Measurements from ENCODE around the gene SNX15. TPM values are rescaled to one million over a fixed set of nuclear protein-coding genes. Genes with fewer than 3 reads are reported as not detected.
A peak's percentile ranks its signal among the peaks of the same experiment; 100 is the strongest.

Gene SNX15
- total RNA-seq, 1 experiment from 2014 or later, result 34.7 TPM

DNA sequence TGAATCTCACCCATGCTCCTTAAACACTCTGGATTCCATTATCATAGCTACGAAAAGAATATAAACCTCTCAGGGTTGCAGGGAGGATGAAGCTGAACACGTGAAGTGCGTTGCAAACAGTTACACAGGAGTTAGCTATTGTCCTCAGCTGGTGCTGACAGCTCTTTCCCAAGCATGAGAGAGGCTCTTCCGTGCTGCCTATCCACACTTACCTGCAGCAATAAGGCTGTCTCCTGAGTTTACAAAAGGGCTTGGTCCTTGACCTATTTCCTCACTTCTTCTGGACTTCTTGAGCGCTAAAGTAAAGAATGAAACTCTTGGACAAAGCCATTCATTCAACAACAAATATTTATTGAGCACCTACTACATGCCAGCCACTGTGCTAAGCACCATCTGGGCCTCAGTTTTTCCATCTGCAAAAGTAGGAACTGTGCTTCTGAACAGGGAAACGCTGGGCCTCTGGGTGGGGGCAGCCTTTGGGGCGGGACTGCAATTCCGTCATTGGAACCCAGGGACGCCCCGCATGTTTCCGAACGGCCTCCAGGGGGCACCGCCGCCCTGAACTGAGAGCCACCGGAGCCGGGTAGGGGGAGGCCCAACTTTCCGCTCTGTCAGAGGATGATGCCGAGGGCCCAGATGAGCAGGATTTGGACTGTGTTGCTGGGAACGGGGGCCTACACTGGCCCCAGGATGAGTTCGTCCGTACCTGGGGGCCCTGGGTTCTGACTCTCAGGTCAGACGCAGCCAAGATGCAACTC, 13.9 kb upstream of the SNX15 start:
- TF ChIP-seq EZH2 (IDR thresholded peaks at IDR 0.05; ENCODE audit: borderline replicate concordance, low read depth, low read length, poor library complexity, severe bottlenecking), result no peak
- TF ChIP-seq, protein P1, sequence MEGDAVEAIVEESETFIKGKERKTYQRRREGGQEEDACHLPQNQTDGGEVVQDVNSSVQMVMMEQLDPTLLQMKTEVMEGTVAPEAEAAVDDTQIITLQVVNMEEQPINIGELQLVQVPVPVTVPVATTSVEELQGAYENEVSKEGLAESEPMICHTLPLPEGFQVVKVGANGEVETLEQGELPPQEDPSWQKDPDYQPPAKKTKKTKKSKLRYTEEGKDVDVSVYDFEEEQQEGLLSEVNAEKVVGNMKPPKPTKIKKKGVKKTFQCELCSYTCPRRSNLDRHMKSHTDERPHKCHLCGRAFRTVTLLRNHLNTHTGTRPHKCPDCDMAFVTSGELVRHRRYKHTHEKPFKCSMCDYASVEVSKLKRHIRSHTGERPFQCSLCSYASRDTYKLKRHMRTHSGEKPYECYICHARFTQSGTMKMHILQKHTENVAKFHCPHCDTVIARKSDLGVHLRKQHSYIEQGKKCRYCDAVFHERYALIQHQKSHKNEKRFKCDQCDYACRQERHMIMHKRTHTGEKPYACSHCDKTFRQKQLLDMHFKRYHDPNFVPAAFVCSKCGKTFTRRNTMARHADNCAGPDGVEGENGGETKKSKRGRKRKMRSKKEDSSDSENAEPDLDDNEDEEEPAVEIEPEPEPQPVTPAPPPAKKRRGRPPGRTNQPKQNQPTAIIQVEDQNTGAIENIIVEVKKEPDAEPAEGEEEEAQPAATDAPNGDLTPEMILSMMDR (conservative IDR thresholded peaks at IDR 0.05; ENCODE audit: low read depth, low read length), result peak; percentile 81
- H3K9me3 ChIP-seq (ENCODE audit: low read depth, low read length, poor library complexity, severe bottlenecking), result no peaks in the 10 kb centered on the region
- no peaks in the 10 kb centered on the region for H3K27me3 ChIP-seq (replicated peaks; ENCODE audit: insufficient read depth, low read depth, low read length, poor library complexity)
- H3K27ac ChIP-seq (ENCODE audit: low read depth, low read length, poor library complexity, severe bottlenecking), result peak overlapping the region; percentile 96
- ChIA-PET POLR2A (ENCODE audit: low non-redundant PET) (no interaction called here), CTCF (interaction anchor here (0.6 kb wide), 1 partner anchor 84 kb away, joined by 7 read pairs; no protein-coding TSS in a partner anchor)
- H3K36me3 ChIP-seq (ENCODE audit: insufficient read depth, low read length, poor library complexity, severe bottlenecking), result peaks cover 2% of the 10 kb centered on the region
- no TSS peak for BruUV-seq (replicated peaks)
- intact Hi-C loops (cut with micrococcal nuclease; ENCODE audit: unreplicated experiment), result no loop called here
- H3K4me1 ChIP-seq (ENCODE audit: insufficient read depth, low read length, poor library complexity, severe bottlenecking), result no peaks in the 10 kb centered on the region
- H3K4me3 ChIP-seq (ENCODE audit: low read depth, low read length, poor library complexity, severe bottlenecking), result peak overlapping the region; percentile 95
- peak; percentile 96 for DNase-seq (ENCODE audit: low spot score)

DNA sequence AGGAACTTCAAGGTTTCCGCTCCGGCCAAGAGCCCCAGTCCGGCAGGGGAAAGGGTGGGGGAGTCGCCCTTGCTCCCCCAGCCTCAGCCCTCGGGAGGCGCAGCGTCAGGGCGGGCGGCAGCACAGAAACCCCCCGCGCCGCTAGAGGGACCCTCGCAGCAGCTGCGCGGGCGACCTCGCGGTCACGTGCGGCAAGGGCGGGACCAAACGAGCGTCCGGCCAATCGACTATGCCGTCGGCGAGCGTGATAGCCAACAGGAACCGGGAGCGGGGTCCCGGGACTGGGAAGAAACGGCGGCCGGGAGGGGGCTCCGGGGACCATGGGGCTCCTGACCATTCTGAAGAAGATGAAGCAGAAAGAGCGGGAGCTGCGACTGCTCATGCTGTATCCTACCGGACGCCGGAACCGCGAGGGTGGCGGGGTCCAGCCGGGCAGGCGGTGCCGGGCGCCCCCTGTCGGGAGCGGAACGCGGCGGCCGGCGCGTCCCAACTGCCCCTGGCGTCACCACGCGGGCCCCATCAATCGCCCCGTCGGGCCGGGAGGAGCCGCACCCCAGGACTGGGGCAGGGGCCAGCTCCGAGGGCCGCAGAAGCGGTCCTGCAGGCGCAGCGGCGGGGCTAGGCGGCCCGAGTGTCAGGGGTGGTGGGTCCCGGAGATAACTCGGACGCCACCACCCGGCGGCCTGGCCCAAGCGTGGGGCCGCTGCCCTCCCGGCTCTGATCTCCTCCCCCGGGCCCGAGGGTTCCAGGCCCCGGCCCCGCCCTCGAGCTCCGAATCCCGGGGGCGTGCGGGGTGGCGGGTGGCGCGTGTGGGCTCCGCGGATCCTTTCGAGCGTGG, 13.1 kb upstream of the SNX15 start, which contains the start of gene ARL2:
ARL2 (plus strand) TSS at position 273 of the 838 bp plus-strand sequence; CDS start at position 321, 48 bp downstream.
- Histone ChIP-seq H3K4me1 (ENCODE audit: insufficient read depth, low read length, poor library complexity, severe bottlenecking) (no peaks in the 10 kb centered on the region), H3K9me3 (ENCODE audit: low read depth, low read length, poor library complexity, severe bottlenecking) (no peaks in the 10 kb centered on the region), H3K36me3 (ENCODE audit: insufficient read depth, low read length, poor library complexity, severe bottlenecking) (peaks cover 9% of the 10 kb centered on the region), H3K27ac (ENCODE audit: low read depth, low read length, poor library complexity, severe bottlenecking) (peak within 1 kb of the TSS; percentile 96), H3K27me3 (replicated peaks; ENCODE audit: insufficient read depth, low read depth, low read length, poor library complexity) (no peaks in the 10 kb centered on the region), H3K4me3 (ENCODE audit: low read depth, low read length, poor library complexity, severe bottlenecking) (peak within 1 kb of the TSS; percentile 95)
- peak; percentile 97 for DNase-seq (ENCODE audit: low spot score)
- no peak for TF ChIP-seq EZH2 (IDR thresholded peaks at IDR 0.05; ENCODE audit: borderline replicate concordance, low read depth, low read length, poor library complexity, severe bottlenecking)
- TF ChIP-seq, protein P1 (conservative IDR thresholded peaks at IDR 0.05; ENCODE audit: low read depth, low read length), result peak; percentile 67
- ChIA-PET POLR2A (ENCODE audit: low non-redundant PET) (no interaction called here), CTCF (no interaction called here)
- intact Hi-C loops (cut with micrococcal nuclease; ENCODE audit: unreplicated experiment), result loop anchor here (2.0 kb wide), 1 partner anchor 167 kb away; no protein-coding TSS in a partner anchor
- TSS peak; percentile 57 for BruUV-seq (replicated peaks)

GRCh38 chr11:65014726-65015227, 12.5 kb upstream of the SNX15 start:
- Histone ChIP-seq H3K4me1 (ENCODE audit: insufficient read depth, low read length, poor library complexity, severe bottlenecking) (no peaks in the 10 kb centered on the region), H3K36me3 (ENCODE audit: insufficient read depth, low read length, poor library complexity, severe bottlenecking) (peaks cover 12% of the 10 kb centered on the region), H3K27ac (ENCODE audit: low read depth, low read length, poor library complexity, severe bottlenecking) (peak overlapping the region; percentile 96), H3K27me3 (replicated peaks; ENCODE audit: insufficient read depth, low read depth, low read length, poor library complexity) (no peaks in the 10 kb centered on the region), H3K4me3 (ENCODE audit: low read depth, low read length, poor library complexity, severe bottlenecking) (peak overlapping the region; percentile 95), H3K9me3 (ENCODE audit: low read depth, low read length, poor library complexity, severe bottlenecking) (no peaks in the 10 kb centered on the region)
- DNase-seq (ENCODE audit: low spot score), result no peak
- POLR2A ChIA-PET (ENCODE audit: low non-redundant PET), result no interaction called here
- intact Hi-C loops (cut with micrococcal nuclease; ENCODE audit: unreplicated experiment), result loop anchor here (2.0 kb wide), 1 partner anchor 168 kb away; no protein-coding TSS in a partner anchor
- TF ChIP-seq, protein P1 (conservative IDR thresholded peaks at IDR 0.05; ENCODE audit: low read depth, low read length), result no peak
- no peak for TF ChIP-seq EZH2 (IDR thresholded peaks at IDR 0.05; ENCODE audit: borderline replicate concordance, low read depth, low read length, poor library complexity, severe bottlenecking)
- CTCF ChIA-PET, result no interaction called here
- BruUV-seq (replicated peaks), result no TSS peak

Measured in A673 (cell line).